Stimulated activated naive CD4-positive, alpha-beta T cell treated with Interleukin-2 at 50 U/mL for 16 hours (primary cell): ENCODE data around the gene PRKAR2B.
A peak's percentile ranks its signal among the peaks of the same experiment; 100 is the strongest.
"Not testable (repeated sequence)": the region's sequence is repeated elsewhere in the genome, so short reads cannot be mapped to it uniquely, and the experiment has no call there.

Experiments
- DNase-seq: peaks from one replicate; lab custom pipeline; 2025; lab: John Stamatoyannopoulos, UW

PRKAR2B gene

DNA sequence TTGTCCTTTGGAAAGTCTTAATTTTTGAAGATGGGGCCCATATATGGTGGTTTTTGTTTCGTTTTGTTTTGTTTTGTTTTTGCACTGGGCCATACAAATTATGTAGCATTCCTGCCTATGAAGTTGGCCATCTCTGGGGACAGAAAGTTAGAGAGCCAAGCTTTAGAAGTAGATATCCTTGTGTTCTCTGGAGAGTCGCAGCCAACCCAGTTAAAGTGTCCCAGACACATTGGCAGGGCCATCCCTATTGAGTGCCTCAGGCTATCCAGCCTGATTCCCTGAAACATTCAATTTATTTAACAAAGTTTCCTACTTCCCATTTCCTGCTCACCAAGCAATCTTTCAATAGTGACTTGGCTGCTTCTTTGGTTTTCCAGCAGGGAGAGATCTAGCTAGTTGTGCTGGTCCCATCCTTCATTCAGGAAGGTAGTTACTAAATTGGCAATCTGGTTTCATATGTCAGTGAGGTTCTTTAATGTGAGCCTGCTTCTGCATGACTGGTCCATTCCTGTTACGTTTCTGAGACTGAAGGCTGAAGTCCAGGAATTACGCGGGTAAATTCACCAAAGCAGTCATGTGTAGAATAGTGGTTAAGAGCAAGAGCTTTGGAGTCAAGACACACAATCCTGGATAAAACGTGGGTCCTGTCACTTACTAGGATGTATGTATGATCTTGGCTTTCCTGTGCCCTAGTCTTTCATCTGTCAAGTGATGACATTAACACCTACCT, 75.0 kb downstream of the PRKAR2B start:
- no peak for DNase-seq

DNA sequence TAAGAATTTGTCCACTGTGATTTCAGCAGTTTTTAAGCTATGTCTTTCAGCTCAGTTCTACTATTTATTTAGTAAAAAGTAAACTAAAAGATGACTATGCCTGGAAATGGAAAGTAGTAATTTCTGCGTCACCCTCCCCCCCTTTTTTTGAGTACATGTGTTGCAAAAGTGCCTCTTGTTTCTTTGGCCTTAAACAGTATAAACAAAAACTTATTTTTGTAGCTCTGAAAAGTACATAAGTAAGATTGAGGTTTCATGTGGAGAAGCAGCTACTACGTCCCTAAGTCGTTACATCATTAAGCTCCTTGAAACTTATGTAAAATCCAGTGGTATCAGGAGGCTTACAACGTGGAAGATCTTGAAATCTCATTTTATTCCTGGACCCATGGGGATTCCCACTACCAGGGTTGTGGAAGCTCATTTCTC, 78.0 kb downstream of the PRKAR2B start:
- DNase-seq = no peak

DNA sequence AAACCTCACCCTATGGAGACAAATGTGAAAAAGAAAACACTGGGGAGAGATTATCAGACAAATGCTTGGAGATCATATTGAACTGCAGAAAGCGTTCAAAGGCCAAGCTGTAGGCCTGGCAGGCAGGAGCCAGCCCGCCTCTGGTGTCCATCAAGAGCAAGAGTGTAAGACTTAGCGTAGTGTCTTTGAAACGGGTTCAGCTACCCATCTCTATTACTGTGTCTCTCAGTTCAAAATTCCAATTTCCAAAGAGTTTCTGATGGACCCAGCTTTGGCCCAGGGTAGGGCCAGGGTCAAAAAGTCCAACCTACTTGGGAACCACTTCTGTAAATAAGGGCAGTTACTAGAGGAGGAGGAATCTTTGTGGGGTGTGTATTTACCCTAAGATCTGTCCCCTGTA, 78.9 kb downstream of the PRKAR2B start:
- no peak for DNase-seq

DNA sequence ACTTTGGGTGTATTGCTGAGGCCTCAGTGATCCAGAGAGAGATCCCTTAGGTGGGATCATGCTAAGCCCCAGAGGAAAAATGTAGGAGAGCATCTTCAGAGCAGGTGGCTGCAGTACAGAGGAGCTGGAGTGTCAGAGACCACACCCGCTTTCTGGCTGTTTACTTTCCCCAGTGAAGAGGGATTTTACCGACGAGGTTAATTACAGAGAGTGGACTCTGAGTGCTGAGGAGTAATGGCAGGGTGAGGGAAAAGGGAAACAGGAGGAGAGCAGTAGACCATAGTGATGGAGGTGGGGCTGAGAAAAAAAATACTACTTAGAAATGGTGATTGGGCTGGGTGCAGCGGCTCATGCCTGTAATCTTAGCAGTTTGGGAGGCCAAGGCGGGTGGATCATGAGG, 81.0 kb downstream of the PRKAR2B start:
- no peak for DNase-seq

DNA sequence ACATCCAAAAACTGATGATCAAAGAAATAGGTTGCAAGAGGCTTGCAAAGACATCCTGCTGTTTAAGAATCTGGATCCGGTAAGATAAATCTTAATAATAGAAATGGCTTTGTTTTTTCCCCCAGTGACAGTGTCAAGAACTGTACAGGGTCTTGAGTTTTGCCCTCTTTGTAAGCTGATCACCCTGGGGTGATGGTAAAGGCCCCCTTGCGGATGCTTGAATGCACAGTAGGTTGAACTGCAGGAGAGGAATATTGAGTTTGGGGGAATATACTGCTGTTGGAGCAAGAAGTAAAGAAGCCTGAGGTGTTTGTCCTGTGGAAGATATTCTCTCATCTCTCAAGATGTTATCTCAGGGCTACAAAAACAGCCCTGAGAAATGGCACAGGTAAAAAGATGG, 83.7 kb downstream of the PRKAR2B start:
- no peak for DNase-seq

DNA sequence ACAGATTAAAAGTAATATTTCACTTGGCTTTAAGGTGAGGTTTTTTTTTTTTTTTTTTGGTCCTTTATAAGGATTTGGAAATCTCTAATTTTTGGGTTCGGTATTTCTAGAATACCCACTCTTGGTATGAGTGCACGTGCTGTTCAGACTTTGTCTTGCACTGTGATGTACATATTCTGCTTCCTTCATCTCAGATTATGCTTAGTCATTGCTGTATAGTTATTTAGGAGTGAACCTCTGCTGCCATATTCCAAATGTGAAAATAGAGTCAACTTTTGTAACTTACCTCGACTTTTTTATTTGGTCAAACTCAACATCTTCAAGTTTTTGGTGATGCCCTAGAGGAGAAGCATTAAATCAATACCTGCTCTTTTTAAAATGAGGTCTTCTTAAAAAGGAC, 84.2 kb downstream of the PRKAR2B start:
- no peak for DNase-seq

DNA sequence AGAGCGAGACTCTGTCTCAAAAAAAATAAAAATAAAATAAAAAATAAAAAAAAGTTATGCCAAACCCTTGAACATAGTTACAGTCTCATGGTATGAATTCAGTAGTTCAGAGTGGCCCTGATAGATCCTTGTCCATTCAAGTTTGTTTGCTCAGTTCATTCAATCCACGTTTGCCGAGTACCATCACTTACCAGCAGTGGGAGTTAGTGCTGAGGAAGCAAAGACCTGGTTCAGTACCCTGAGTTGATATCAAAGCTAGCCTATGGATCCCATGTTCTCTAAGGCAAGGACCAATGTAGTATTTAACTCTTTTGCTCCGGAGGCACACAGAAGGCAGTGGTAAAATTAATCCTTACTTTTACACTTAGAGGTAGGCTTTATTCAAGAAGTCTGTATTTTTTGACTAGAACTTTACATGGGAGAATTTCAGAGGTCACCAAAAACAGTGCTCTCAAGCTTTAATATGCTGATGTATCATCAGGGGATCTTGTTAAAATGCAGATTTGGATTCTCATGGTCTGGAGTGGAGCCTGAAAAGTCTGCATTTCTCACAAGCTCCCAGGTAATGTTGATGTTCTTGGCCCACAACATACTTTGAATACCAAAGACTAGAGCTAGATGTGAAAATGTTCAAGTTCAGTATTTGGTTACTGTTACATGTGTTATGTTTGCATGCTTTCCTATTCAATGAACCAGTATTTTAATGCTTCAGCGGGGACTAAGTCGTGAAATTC, 86.1 kb downstream of the PRKAR2B start:
- no peak for DNase-seq

DNA sequence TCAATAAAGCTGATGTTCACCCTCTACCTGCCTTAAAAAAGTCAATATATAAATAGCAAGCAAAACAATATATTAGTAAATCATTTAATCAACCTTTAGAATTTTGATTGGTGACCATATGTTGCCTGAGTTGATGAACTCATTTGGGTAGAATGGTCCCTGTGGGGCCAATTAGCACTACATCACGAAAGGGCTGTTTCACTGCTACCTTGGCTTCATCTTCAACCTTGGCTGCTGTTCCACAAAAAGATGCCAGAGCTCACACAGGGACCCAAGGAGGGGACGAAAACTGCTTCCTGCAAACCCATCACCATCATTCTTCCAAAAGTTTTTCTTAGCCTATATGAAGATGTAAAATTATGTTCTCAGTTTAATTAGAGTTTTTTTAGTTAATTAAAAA, 88.9 kb downstream of the PRKAR2B start:
- DNase-seq = no peak

DNA sequence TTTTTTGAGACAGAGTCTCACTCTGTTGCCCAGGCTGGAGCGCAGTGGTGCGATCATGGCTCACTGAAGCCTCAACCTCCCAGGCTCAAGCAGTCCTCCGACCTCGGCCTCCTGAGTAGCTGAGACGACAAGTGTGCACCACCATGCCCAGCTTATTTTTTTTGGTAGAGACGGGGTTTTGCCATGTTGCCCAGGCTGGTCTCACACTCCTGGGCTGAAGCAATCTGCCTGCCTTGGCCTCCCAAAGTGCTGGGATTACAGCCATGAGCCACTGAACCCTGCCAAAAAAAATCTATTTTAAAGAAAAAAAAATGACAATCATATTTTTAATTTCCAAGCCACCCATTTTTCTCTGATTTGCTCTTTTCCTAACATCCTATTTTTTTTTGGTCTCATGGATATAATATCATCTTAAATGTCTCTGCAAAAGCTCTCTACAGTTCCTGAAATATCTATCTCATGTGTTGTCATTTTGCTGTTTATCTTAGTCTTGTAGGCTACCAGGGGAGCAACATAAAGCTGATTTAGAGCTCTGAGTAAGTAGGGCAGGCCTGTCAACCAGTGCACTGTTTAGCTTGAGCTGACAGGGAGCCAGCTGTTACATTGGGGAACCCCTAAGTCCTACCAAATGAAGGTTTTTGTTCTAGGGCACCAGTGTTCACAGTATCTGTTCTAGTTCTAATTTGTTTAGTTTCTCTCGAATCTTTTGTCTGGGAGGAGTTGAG, 94.4 kb downstream of the PRKAR2B start:
- no peak for DNase-seq

DNA sequence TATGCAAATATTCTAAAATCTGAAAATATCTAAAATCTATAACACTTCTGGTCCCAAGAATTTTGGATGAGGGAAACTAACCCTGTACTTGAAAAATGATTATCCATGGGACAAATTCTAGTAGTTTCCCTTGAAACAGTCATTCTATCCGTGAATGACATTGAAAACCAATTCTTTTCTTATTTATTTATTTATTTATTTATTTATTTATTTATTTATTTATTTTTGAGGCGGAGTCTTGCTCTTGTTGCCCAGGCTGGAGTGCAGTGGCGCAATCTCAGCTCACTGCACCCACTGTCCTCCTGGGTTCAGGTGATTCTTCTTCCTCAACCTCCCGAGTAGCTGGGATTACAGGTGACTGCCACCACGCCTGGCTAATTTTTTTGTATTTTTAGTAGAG, 99.4 kb downstream of the PRKAR2B start:
- DNase-seq = not testable (repeated sequence)

DNA sequence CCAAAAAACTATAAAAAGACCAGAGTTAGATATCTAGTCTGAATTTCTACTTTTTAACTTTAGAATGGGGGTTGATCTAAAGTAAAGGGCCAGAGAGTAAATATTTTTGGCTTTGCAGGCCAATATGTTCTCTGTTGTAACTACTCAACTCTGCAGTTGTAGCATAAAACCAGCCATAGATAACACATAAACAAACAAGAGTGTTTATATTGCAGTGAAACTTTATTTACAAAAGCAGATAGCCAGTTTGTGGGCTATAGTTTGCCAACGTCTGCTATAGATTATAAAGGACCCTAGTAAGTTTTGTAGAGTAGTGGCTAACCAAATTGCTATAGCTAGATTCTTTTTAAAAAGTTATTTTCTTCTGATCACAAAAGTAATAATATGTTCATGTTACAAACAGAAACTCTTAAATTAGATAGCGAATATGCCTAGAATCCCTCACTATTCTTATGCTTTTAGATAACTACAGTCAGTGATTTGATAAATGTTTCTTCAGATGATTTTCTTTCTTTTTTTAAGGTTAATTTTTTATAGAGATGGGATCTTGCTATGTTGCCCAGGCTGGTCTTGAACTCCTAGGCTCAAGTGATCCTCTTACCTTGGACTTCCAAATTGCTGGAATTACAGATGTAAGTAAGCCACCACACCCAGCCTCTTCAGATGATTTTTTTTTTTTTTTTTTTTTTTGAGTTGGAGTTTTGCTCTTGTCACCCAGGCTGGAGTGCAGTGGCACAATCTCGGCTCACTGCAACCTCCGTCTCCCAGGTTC, 100.7 kb downstream of the PRKAR2B start:
- DNase-seq = no peak

DNA sequence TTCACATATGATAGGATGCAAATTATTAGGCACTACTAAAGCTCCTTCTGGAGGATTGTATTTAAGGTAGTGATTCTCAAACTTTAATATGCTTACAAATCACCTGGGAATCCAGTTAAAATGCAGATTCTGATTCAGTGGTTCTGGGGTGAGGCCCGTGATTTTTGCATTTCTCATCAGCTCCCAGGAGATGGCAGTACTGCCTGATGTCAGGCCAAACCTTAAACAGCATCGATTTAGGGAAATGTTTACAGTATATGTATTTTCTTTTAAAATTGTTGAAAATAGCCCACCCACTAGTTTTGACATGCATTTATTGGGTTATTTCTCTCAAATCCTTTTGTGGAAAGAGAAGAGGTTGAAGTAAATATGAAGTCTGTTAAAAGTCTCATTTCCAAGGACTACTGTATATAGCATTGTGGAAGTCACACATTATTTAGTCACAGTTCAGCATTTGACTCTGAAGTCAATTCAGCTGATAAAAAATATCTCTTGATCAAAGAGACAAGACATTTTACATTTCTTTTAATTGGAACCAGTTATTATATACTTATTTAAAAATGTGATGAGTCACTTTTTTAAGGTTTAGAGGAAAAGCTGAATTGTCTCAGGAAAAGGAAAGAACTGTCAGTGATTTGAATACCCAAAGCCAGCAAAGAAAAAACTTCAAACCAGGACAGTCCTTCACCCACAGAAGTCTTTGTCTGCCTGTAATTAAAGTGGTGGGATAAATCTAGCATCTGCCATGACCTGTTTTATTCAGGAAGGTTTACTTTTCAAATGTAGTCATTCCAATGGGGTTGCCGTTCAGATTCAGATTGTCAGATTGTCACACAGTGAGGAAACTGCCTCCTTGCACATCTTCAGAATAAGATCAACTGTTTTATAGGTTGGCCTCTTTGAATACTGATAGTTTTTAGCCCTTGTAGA, 103.2 kb downstream of the PRKAR2B start:
- no peak for DNase-seq

DNA sequence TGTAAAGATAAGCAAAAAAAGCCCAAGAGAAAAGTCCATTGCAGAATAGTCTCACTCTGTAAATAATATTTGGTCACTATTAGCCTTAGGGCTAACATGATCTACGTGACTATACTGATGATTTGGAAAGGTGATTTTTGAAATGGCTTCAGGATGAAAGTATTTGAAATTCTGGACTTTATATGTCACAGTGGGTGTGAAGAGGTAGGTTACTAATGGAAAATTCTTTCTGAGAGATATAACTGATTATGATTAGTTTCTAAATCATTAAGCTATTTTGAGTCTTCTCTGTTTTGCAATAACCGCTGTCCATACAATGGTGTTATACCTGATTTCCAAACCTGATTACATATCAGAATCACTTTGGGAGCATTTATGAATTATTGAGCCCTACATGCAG, 104.2 kb downstream of the PRKAR2B start:
- no peak for DNase-seq

DNA sequence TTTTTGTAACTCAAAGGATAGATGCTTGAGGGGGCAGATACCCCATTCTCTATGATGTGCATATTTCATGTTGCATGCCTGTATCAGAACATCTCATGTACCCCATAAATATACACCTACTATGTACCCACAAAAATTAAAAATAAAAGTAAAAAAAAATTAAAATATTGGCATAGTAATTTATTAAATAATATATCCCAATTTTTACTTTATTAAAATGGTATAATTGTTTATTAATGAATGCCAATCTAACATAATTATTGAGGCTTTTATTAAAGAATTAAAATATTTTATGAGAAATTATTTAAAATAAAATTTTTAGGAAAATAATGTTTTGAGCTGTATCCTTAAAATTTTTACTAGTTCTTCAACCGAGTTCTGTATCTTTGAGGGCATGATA, 105.4 kb downstream of the PRKAR2B start:
- DNase-seq = no peak

DNA sequence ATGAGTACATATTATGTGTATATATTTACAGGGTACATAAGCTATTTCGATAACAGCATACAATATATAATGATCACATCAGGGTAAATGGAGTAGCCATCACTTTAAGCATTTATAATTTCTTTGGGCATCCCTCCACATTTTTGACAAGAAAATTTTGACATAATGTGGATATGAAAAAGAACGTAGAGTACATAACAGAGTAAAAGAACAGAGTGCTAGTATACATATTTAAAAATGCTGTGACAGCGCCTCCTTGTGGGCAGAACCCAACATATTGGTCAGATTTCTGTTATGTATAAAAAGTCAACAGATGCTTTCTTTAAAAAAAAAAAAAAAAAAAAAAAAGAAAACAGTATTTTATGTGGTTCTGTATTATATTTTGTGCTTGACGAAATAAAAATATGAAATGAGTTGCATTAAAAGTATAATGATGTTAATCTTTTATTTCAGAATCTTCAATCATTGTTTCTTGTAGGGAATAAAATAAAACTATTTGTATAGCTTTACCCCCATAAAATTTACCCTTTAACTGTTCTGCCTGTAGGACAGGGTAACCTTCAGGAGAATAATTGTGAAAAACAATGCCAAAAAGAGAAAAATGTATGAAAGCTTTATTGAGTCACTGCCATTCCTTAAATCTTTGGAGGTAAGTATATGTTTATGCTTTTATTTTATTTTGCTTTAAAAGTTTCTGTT, 106.0 kb downstream of the PRKAR2B start:
- peak; percentile 64 for DNase-seq

DNA sequence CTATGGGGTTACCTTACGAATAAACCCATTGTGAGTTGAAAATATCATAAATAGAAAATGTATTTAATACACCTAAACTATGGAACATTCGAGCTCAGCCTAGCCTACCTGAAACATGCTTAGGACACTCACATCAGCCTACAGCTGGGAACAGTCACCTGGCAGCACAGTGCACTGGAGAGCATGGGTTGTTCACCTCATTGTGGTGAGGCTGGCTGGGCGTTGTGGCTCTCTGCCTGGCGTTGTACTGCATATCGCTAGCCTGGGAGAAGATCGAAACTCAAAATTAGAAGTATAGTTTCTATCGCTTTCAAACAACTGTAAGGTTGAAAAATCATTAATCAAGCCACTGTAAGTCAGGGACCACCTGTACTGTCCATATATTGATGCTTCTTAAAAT, 107.0 kb downstream of the PRKAR2B start:
- no peak for DNase-seq

DNA sequence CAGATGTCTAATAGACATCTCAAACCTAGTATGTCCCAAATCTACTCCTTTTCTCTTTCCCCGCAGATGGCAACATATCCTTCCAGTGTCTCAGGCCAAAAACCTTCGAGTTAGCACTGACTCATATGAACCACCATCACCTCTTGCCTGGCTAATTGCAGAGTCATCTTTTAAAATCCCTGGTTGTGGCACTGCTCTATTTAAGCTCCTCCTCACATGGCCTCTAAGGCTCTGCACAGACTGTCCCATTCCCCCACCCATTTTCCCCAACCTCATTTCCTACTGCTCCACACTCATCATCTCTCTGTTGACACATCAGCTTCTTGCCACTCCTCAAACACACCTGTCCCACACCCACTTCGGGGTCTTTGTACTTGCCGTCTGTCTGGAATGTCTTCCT, 107.5 kb downstream of the PRKAR2B start:
- no peak for DNase-seq

DNA sequence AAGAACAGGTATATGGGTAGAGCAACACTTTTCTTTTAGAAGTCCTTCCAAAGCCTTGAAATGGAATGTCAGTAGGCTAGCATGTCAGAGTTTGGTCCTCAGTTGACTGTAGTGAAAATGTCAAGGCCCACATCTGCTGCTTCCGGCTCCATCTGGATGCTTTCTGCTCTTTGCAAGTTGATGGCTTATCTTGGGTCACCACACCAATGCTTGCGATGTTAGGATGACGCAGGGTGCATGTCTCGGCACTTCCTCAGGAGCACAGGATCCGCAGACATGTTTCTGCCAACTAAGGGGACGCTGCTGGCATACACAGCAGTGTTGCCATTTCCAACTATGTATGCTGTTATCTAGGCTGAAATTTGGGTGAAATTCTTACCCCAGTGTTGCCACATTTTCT, 110.3 kb downstream of the PRKAR2B start:
- DNase-seq = no peak

DNA sequence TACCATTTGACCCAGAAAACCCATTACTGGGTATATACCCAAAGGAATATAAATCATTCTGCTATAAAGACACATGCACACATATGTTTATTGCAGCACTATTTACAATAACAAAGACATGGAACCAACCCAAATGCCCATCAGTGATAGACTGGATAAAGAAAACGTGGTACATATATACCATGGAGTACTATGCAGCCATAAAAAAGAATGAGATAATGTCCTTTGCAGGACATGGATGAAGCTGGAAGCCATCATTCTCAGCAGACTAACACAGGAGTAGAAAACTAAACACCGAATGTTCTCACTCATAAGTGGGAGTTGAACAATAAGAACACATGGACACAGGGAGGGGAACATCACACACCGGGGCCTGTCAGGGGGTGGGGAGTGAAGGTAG, 111.2 kb downstream of the PRKAR2B start:
- not testable (repeated sequence) for DNase-seq

DNA sequence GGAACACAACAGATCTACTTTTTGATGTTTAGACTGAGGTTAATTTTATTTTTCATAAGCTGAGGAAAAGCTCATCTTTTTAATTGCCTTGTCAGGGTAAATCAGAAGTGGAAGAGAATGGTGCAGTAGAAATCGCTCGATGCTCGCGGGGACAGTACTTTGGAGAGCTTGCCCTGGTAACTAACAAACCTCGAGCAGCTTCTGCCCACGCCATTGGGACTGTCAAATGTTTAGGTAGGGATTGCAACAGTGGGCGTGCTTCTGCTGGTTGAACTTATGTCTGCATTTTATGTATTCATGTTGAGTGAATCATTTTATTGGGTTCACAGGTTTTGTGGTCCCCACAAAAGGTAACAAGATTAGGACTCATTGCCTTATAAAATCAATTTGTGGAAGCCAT, 112.6 kb downstream of the PRKAR2B start:
- DNase-seq = no peak

DNA sequence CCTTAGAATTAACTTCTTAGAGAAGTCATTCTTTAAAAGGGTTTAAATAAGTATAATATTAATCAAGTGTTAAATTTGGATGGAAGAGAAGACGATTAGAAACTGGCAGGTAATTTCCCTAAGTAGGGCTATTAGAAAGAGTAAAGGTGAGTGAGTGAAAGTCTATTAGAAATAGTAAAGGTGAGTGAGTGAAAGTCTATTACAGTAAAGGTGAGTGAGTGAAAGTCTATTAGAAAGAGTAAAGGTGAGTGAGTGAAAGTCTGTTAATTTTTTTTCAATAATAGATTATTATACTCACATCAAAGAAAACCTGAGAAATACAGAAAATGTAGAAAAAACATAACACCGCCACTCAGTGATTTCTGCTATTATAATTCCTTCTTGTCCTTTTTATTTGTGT, 113.5 kb downstream of the PRKAR2B start:
- DNase-seq = no peak
